HCT116 (cell line): ENCODE measurements around the gene CIITA. TPM values are rescaled to one million over a fixed set of nuclear protein-coding genes. Genes with fewer than 3 reads are reported as not detected.

Experiments used
- ATAC-seq: fragments of 200-7000 bp; cut with Tn5 transposase; 2 replicates; pipeline ENCODE4 v1.9.1; 2020; ENCODE audit warnings: mild to moderate bottlenecking, moderate library complexity
- BruUV-seq: library from RNA; stranded (reverse); fragments of 400-500 nt; replicated peaks from 2 replicates; lab custom pipeline; 2021; lab: Mats Ljungman, UMichigan
- CTCF ChIA-PET: fragments of 300-600 bp; sonication (Branson Sonifier 250); formaldehyde crosslinking; loops from one replicate; lab custom pipeline; 2021; ENCODE audit warnings: antibody characterized with exemption; lab: Charles Lee
- POLR2A ChIA-PET: fragments of 300-600, 350-600 bp; sonication (Branson Sonifier 250); formaldehyde crosslinking; loops from one replicate; lab custom pipeline; 2021; ENCODE audit warnings: antibody characterized with exemption; lab: Charles Lee
- RAD21 ChIA-PET, 2 experiments: fragments of 300-600 bp; sonication (Branson Sonifier 250); formaldehyde crosslinking; loops; one replicate each; lab custom pipeline; 2023; ENCODE audit warnings: low total read pairs in 2 of 2; ENCODE audit not compliant: uncharacterized antibody in 2 of 2, unreplicated experiment in 2 of 2, low non-redundant PET in 1 of 2; lab: Charles Lee
- DNase-seq: peaks from one replicate; pipeline ENCODE4 v3.0.0-alpha.2; 2010; ENCODE audit warnings: low read depth, low spot score
- H2AFZ ChIP-seq: fragments of 200-600 bp; shearing (Covaris generic), sonication (generic); 2 replicates; pipeline ENCODE4 v1.6.1; 2017; ENCODE audit warnings: low read depth, mixed run types, mixed read lengths, antibody characterized with exemption, low read length; ENCODE audit not compliant: poor library complexity, severe bottlenecking
- H3K27ac ChIP-seq: 2 replicates; pipeline ENCODE4 v1.5.1; 2012; ENCODE audit warnings: low read depth, low read length
- H3K27me3 ChIP-seq: fragments of 200-600 bp; sonication (generic); 2 replicates; pipeline ENCODE4 v1.6.1; 2016; ENCODE audit warnings: mixed run types, low read length, mixed read lengths; ENCODE audit not compliant: insufficient read depth
- H3K36me3 ChIP-seq, 2 experiments: fragments of 200-500 bp in 1 of 2; fragments of 200-600 bp in 1 of 2; sonication (Bioruptor generic) in 1 of 2; sonication (generic) in 1 of 2; 2 replicates each; pipeline versions ENCODE4 v1.5.1 to v1.6.1; 2014 to 2016; ENCODE audit warnings: low read length in 2 of 2, inconsistent platforms in 1 of 2, mixed read lengths in 1 of 2, mixed run types in 1 of 2; ENCODE audit not compliant: insufficient read depth in 2 of 2, control insufficient read depth in 1 of 2
- H3K4me1 ChIP-seq, 2 experiments: fragments of 200-600 bp in 1 of 2; sonication (generic) in 1 of 2; 2 replicates each; pipeline versions ENCODE4 v1.5.1 to v1.6.1; 2012 to 2017; ENCODE audit warnings: low read length in 2 of 2, inconsistent platforms in 1 of 2, mild to moderate bottlenecking in 1 of 2, mixed read lengths in 1 of 2, mixed run types in 1 of 2, moderate library complexity in 1 of 2; ENCODE audit not compliant: insufficient read depth in 2 of 2, control insufficient read depth in 1 of 2
- H3K4me2 ChIP-seq: fragments of 200-600 bp; sonication (generic); 2 replicates; pipeline ENCODE4 v1.6.1; 2017; ENCODE audit warnings: mixed run types, low read length, mixed read lengths
- H3K4me3 ChIP-seq, 2 experiments: fragments of 200-600 bp in 1 of 2; sonication (generic) in 1 of 2; replicated peaks in 1 of 2; 2 replicates each; pipeline ENCODE4 v1.5.1; 2011 to 2016; ENCODE audit warnings: low read length in 2 of 2, control low read depth in 1 of 2, low read depth in 1 of 2, mild to moderate bottlenecking in 1 of 2, mixed read lengths in 1 of 2, mixed run types in 1 of 2
- H3K79me2 ChIP-seq: fragments of 200-600 bp; sonication (generic); 2 replicates; pipeline ENCODE4 v1.6.1; 2017; ENCODE audit warnings: mild to moderate bottlenecking, mixed run types, low read length, moderate library complexity, mixed read lengths; ENCODE audit not compliant: insufficient read depth
- H3K9ac ChIP-seq: fragments of 200-600 bp; sonication (generic); 2 replicates; pipeline ENCODE4 v1.6.1; 2016; ENCODE audit warnings: low read length, mixed read lengths
- H3K9me2 ChIP-seq: fragments of 200-600 bp; sonication (generic), shearing (Covaris generic); 2 replicates; pipeline ENCODE4 v1.6.1; 2017; ENCODE audit warnings: mixed run types, mild to moderate bottlenecking, moderate library complexity; ENCODE audit not compliant: insufficient read depth
- H3K9me3 ChIP-seq, 2 experiments: fragments of 200-500 bp in 1 of 2; fragments of 200-600 bp in 1 of 2; sonication (Bioruptor generic) in 1 of 2; sonication (generic) in 1 of 2; 2 replicates each; pipeline ENCODE4 v1.6.1; 2014 to 2017; ENCODE audit warnings: low read length in 2 of 2, mixed read lengths in 2 of 2, inconsistent platforms in 1 of 2, low read depth in 1 of 2, mild to moderate bottlenecking in 1 of 2, mixed run types in 1 of 2, moderate library complexity in 1 of 2; ENCODE audit not compliant: control insufficient read depth in 1 of 2, insufficient read depth in 1 of 2
- H4K20me1 ChIP-seq: fragments of 200-600 bp; sonication (generic), shearing (Covaris generic); 2 replicates; pipeline ENCODE4 v1.6.1; 2017; ENCODE audit warnings: mixed run types, mild to moderate bottlenecking, moderate library complexity; ENCODE audit not compliant: insufficient read depth
- EGR1 ChIP-seq: IDR thresholded peaks from 2 replicates; pipeline ENCODE4 v1.6.1; 2012; ENCODE audit warnings: low read depth
- JUND ChIP-seq: IDR thresholded peaks from 2 replicates; pipeline ENCODE4 v1.6.1; 2012
- POLR2AphosphoS5 ChIP-seq: IDR thresholded peaks from 2 replicates; pipeline ENCODE4 v1.6.1; 2011; ENCODE audit warnings: mild to moderate bottlenecking, low read depth, low read length, moderate library complexity
- YY1 ChIP-seq: IDR thresholded peaks from 2 replicates; pipeline ENCODE4 v1.6.1; 2011; ENCODE audit warnings: low read length, low read depth, moderate library complexity, mild to moderate bottlenecking; ENCODE audit not compliant: insufficient replicate concordance; ENCODE audit errors: extremely low read depth
- ZBTB33 ChIP-seq: IDR thresholded peaks from 2 replicates; pipeline ENCODE4 v1.6.1; 2011; ENCODE audit warnings: mild to moderate bottlenecking, low read length, moderate library complexity; ENCODE audit not compliant: insufficient replicate concordance; ENCODE audit errors: extremely low read depth
- ZNF274 ChIP-seq: fragments of 200-500 bp; sonication (Bioruptor generic); IDR thresholded peaks from 2 replicates; pipeline ENCODE4 v1.6.1; 2014; ENCODE audit warnings: mild to moderate bottlenecking, low read depth, low read length, inconsistent platforms
- intact Hi-C: fragments of 100-400 bp; cut with micrococcal nuclease; formaldehyde crosslinking; loops from 2 replicates; pipeline ENCODE4 v1.10.0; 2022
- total RNA-seq: library from RNA; stranded (reverse); gene quantifications from one replicate; pipeline ENCODE4 v1.2.1, GENCODE V29; 2021; ENCODE audit not compliant: unreplicated experiment
- TF ChIP-seq, protein P1 (sequence below): IDR thresholded peaks from 2 replicates; pipeline ENCODE4 v1.6.1; 2012
- TF ChIP-seq, protein P2 (sequence below): IDR thresholded peaks from 2 replicates; pipeline ENCODE4 v1.6.1; 2012; ENCODE audit warnings: low read depth

Gene CIITA
- total RNA-seq, 1 experiment from 2014 or later: 0.25 TPM

DNA sequence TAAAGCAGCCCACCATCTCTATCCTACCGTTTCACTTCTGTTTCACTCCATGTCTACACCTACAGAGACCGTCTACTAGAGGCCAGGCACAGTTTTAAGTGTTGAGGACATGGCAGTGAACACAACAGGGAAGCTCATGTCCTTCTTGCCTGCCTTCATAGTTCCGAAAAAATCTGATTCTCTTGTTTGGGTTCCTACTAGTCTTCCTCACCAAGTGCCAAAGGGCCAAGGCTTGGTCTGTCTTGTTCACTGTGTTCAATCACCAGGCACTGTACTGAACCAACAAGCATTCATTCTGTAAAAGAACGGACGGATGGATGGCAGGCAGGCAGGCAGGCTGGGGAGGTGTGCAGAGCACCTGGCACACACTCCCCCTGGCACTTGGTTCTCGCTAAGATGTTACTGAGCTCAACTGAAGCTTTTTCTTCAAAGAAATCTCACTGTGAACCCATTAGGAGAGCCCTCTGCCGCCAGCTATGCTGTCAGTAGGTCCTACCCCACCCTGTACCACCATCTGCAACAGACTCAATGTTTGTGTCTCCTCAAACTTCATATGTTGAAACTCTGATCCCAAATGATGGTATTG, 62.7 kb downstream of the CIITA start:
- POLR2A ChIA-PET: interaction anchor here (0.6 kb wide), 1 partner anchor 1794 kb away, joined by 8 read pairs; no protein-coding TSS in a partner anchor
- 0 out of 2 replicates have a peak, but pooled peaks cover 7% of the 10 kb centered on the region for H4K20me1 ChIP-seq
- intact Hi-C loops: no loop called here
- DNase-seq (no peak), ATAC-seq (no peak)
- 0 out of 2 replicates have a peak overlapping the region, but pooled peaks have one; percentile 3 for H3K9ac ChIP-seq
- no peak overlapping the region for H2AFZ ChIP-seq
- no TSS peak for BruUV-seq
- H3K36me3 ChIP-seq: peaks cover 9 to 38% of the 10 kb centered on the region in 2 experiments; a peak in 2 of 4 replicates
- no peak overlapping the region for H3K4me3 ChIP-seq
- CTCF ChIA-PET: no interaction called here
- TF ChIP-seq YY1 (no peak), POLR2AphosphoS5 (no peak), ZNF274 (no peak), ZBTB33 (no peak), JUND (no peak), EGR1 (no peak)
- TF ChIP-seq, protein P1, sequence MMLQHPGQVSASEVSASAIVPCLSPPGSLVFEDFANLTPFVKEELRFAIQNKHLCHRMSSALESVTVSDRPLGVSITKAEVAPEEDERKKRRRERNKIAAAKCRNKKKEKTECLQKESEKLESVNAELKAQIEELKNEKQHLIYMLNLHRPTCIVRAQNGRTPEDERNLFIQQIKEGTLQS: no peak
- TF ChIP-seq, protein P2, sequence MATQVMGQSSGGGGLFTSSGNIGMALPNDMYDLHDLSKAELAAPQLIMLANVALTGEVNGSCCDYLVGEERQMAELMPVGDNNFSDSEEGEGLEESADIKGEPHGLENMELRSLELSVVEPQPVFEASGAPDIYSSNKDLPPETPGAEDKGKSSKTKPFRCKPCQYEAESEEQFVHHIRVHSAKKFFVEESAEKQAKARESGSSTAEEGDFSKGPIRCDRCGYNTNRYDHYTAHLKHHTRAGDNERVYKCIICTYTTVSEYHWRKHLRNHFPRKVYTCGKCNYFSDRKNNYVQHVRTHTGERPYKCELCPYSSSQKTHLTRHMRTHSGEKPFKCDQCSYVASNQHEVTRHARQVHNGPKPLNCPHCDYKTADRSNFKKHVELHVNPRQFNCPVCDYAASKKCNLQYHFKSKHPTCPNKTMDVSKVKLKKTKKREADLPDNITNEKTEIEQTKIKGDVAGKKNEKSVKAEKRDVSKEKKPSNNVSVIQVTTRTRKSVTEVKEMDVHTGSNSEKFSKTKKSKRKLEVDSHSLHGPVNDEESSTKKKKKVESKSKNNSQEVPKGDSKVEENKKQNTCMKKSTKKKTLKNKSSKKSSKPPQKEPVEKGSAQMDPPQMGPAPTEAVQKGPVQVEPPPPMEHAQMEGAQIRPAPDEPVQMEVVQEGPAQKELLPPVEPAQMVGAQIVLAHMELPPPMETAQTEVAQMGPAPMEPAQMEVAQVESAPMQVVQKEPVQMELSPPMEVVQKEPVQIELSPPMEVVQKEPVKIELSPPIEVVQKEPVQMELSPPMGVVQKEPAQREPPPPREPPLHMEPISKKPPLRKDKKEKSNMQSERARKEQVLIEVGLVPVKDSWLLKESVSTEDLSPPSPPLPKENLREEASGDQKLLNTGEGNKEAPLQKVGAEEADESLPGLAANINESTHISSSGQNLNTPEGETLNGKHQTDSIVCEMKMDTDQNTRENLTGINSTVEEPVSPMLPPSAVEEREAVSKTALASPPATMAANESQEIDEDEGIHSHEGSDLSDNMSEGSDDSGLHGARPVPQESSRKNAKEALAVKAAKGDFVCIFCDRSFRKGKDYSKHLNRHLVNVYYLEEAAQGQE: no peak
- RAD21 ChIA-PET: no interaction called here
- no peaks in the 10 kb centered on the region for H3K9me3 ChIP-seq
- no peaks in the 10 kb centered on the region for H3K9me2 ChIP-seq
- no peaks in the 10 kb centered on the region for H3K27me3 ChIP-seq
- H3K79me2 ChIP-seq: peaks cover 72% of the 10 kb centered on the region
- H3K4me1 ChIP-seq: peaks cover 18 to 26% of the 10 kb centered on the region in 2 experiments
- no peak overlapping the region for H3K27ac ChIP-seq
- peak overlapping the region; percentile 94; the same call in 1 of the 2 replicates for H3K4me2 ChIP-seq
